ENCODE measurements around the gene CARS1. TPM values are rescaled to one million over a fixed set of nuclear protein-coding genes. Genes with fewer than 3 reads are reported as not detected.

CARS1 gene
- total and polyA plus RNA-seq, 10 of the 15 experiments (the other 5 are each of a cell fraction or from before 2014, with no cell fraction given): 7.8 to 60.6 (median 45.7) TPM

DNA sequence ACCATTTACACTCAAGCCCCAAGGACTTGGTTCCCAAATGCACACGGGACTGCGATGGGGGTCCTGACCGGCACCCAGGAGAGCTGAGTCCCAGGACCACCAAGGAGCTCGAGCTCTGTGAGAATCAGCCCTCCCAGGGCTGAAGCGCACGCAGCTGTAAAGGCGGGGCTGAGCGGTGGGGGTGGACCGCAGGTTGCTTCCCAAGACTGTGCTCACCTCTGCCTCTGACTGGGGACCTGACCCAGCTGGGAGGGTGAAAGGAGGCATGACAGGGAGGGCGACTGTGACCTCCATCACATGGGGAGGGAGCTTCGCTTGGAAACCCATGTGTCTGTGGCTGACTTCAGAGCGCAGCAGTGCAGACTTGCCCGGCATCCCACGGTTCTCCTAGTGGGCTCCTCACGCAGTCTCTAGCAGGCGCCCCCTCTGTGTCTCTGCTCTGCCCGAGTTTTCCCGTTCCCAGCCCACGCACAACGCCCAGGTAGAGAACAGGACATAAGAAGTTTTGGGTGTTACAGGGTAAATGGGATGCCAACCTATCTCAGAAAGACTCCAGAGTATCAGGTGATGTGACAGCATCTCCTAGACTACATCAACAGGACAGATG is 49.7 kb downstream of the CARS1 start (continued):
- TF ChIP-seq, protein P1, sequence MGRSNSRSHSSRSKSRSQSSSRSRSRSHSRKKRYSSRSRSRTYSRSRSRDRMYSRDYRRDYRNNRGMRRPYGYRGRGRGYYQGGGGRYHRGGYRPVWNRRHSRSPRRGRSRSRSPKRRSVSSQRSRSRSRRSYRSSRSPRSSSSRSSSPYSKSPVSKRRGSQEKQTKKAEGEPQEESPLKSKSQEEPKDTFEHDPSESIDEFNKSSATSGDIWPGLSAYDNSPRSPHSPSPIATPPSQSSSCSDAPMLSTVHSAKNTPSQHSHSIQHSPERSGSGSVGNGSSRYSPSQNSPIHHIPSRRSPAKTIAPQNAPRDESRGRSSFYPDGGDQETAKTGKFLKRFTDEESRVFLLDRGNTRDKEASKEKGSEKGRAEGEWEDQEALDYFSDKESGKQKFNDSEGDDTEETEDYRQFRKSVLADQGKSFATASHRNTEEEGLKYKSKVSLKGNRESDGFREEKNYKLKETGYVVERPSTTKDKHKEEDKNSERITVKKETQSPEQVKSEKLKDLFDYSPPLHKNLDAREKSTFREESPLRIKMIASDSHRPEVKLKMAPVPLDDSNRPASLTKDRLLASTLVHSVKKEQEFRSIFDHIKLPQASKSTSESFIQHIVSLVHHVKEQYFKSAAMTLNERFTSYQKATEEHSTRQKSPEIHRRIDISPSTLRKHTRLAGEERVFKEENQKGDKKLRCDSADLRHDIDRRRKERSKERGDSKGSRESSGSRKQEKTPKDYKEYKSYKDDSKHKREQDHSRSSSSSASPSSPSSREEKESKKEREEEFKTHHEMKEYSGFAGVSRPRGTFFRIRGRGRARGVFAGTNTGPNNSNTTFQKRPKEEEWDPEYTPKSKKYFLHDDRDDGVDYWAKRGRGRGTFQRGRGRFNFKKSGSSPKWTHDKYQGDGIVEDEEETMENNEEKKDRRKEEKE (IDR thresholded peaks at IDR 0.05): no peak
- no peak for TF ChIP-seq CBX3 (IDR thresholded peaks at IDR 0.05; ENCODE audit: borderline replicate concordance, low read depth)
- TF ChIP-seq SREBF1 (IDR thresholded peaks at IDR 0.05; ENCODE audit: low read length): no peak

DNA sequence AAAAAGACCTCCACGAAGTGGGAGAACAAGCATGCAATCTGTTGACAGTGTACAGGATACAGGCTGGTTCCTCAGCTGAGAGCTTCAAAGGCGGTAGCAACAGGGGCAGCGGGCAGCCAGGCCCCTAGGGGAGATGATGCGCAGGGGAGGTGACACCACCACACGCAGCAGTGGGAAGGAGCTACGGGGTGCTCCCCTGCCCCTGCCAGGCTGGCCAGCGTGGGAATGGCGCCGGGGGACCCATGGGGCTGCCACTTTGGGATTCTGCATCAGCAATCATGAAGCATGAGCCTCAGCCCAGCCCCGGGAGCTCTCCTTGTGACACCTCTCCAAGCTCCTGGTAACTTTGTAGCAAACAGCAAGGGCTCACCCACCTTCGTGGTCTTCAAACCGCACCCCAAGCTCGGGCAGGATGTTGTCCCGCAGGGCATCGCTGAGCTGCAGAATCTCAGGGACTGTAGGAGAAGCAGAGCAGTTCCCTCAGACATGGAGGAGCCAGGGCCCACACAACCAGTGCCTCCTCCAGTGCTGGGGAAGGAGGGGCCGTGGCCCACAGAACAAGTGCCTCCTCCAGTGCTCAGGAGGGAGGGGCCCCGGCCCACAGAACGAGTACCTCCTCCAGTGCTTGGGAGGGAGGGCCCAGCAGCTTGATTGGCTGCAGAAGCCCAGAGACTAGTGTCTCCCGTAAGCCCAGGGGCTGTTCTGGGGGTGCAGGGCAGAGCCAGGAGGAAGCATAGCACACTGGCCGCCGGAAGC is 50.5 kb downstream of the CARS1 start:
- no peak for DNase-seq (ENCODE audit: low read depth, low spot score)
- 91% methylated on average over 21 of the region's 21 CpGs for WGBS (ENCODE audit: insufficient coverage, insufficient replicate concordance, low lambda C conversion rate, missing lambda C conversion rate)
- in situ Hi-C loops (cut with MboI): no loop called here
- no peak for ATAC-seq
- H3K4me2 ChIP-seq (ENCODE audit: control insufficient read depth, insufficient read depth): no peak overlapping the region
- H3K4me1 ChIP-seq (ENCODE audit: control insufficient read depth, insufficient read depth, low read length): peaks cover 7% of the 10 kb centered on the region; the same call in 1 of the 2 replicates
- no peak for TF ChIP-seq NRF1 (conservative IDR thresholded peaks at IDR 0.05; ENCODE audit: low read depth, low read length)
- TF ChIP-seq, protein P2, sequence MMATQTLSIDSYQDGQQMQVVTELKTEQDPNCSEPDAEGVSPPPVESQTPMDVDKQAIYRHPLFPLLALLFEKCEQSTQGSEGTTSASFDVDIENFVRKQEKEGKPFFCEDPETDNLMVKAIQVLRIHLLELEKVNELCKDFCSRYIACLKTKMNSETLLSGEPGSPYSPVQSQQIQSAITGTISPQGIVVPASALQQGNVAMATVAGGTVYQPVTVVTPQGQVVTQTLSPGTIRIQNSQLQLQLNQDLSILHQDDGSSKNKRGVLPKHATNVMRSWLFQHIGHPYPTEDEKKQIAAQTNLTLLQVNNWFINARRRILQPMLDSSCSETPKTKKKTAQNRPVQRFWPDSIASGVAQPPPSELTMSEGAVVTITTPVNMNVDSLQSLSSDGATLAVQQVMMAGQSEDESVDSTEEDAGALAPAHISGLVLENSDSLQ (IDR thresholded peaks at IDR 0.05): no peak
- 0 out of 2 replicates have a peak, but pooled peaks have one; percentile 14 for TF ChIP-seq POLR2A (IDR thresholded peaks at IDR 0.05; ENCODE audit: low read depth, low read length)
- no peak overlapping the region for H2AFZ ChIP-seq (ENCODE audit: control insufficient read depth, low read depth, low read length)
- no peak overlapping the region for H3K27ac ChIP-seq (ENCODE audit: control insufficient read depth, insufficient read depth)
- H3K9ac ChIP-seq (ENCODE audit: control insufficient read depth, insufficient read depth, low read length): no peak overlapping the region
- H3K79me2 ChIP-seq (ENCODE audit: control insufficient read depth, insufficient read depth, low read length): no peaks in the 10 kb centered on the region
- H3K9me3 ChIP-seq (replicated peaks; ENCODE audit: control insufficient read depth, insufficient read depth, low read length): no peaks in the 10 kb centered on the region
- no peaks in the 10 kb centered on the region; the same call in 1 of the 2 replicates for H4K20me1 ChIP-seq (ENCODE audit: control insufficient read depth, insufficient read depth)
- no peak overlapping the region for H3K4me3 ChIP-seq
- SMC1A ChIA-PET (ENCODE audit: uncharacterized antibody, unreplicated experiment): no interaction called here
- CTCF ChIA-PET: interaction anchor here (1.5 kb wide), 1 partner anchor 31 kb away, joined by 4 read pairs; no protein-coding TSS in a partner anchor
- RAD21 ChIA-PET (ENCODE audit: unreplicated experiment): interaction anchor here (0.6 kb wide), 1 partner anchor 473 kb away, joined by 4 read pairs; no protein-coding TSS in a partner anchor
- intact Hi-C loops (cut with micrococcal nuclease; ENCODE audit: unreplicated experiment): no loop called here
- POLR2A ChIA-PET: no interaction called here
- FAIRE-seq: no peak
- peaks cover 11 to 33% of the 10 kb centered on the region in 2 experiments; a peak in 3 of 4 replicates for H3K36me3 ChIP-seq (ENCODE audit: control insufficient read depth in 2 of 2, insufficient read depth in 2 of 2, low read length in 1 of 2)
- no TSS peak for BruUV-seq (replicated peaks)
- no peaks in the 10 kb centered on the region for H3K27me3 ChIP-seq (replicated peaks in 1 of 2; ENCODE audit: control insufficient read depth in 2 of 2, insufficient read depth in 2 of 2, low read length in 1 of 2)

All from GM12878 (cell line).